GM12874 (cell line): ENCODE data around the gene GPR158.

Experiments
- TF ChIP-seq, protein P1 (sequence below): IDR thresholded peaks from 2 replicates; pipeline ENCODE4 v1.5.1; 2011; ENCODE audit warnings: low read depth, mild to moderate bottlenecking, control low read depth, low read length, moderate library complexity; ENCODE audit not compliant: insufficient read depth

The GPR158 gene

DNA sequence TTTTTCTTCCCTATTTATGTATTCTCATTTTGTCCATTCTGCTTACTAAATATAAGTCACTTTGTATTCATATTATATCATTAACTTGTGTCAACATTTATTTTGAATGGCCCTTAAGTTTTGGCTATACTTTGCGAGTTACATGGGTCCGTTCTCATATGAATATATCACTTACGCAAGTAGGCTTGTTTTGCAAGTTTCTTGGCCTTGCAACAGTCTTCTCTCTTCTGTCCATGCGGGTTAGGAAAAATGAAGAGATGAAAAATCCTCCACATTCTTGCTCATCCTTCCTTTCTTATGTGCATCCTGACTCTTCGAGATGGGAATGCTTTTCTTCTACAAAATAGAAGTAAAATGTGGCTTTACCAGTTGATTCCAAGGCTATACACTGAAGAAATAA lies 82.8 kb downstream of the GPR158 start:
- TF ChIP-seq, protein P1, sequence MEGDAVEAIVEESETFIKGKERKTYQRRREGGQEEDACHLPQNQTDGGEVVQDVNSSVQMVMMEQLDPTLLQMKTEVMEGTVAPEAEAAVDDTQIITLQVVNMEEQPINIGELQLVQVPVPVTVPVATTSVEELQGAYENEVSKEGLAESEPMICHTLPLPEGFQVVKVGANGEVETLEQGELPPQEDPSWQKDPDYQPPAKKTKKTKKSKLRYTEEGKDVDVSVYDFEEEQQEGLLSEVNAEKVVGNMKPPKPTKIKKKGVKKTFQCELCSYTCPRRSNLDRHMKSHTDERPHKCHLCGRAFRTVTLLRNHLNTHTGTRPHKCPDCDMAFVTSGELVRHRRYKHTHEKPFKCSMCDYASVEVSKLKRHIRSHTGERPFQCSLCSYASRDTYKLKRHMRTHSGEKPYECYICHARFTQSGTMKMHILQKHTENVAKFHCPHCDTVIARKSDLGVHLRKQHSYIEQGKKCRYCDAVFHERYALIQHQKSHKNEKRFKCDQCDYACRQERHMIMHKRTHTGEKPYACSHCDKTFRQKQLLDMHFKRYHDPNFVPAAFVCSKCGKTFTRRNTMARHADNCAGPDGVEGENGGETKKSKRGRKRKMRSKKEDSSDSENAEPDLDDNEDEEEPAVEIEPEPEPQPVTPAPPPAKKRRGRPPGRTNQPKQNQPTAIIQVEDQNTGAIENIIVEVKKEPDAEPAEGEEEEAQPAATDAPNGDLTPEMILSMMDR, result no peak

DNA sequence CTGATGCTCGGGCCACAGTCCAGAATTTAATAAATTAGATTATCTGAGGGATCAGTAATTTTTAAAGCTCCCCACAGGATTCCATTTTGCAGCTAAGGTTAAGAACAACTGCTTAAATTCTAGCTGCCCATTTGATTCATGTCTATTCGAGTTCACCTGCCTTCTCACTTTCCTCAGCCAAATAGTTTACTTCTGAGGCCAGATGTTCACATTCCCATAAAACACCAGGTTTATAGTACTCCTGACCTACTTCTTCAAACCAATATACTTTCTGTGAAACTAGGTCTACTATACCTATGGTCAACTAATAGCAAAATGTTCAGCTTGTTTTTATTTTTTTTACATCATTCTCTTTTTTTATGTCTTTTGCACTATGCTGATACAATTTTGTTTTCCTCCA lies 86.3 kb downstream of the GPR158 start:
- TF ChIP-seq, protein P1, result no peak

DNA sequence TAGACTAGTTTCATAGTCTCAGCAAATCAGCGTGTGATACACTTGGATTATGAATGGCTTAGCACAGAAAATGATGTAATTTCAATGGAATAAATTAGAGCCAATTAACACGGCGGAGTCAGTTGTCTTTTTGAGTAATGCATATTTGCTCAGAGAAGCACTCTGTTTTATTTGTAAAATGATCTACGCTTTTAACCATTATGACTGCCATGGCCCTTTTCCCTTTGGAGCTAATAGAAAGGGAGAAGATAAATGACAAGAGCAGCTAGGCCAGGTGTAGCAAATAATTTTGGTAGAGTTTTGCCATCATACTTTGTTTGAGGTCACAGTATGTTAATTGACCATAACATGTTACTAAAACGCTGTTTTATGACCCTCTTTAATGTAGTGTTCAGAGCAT lies 86.8 kb downstream of the GPR158 start:
- TF ChIP-seq, protein P1, result no peak

DNA sequence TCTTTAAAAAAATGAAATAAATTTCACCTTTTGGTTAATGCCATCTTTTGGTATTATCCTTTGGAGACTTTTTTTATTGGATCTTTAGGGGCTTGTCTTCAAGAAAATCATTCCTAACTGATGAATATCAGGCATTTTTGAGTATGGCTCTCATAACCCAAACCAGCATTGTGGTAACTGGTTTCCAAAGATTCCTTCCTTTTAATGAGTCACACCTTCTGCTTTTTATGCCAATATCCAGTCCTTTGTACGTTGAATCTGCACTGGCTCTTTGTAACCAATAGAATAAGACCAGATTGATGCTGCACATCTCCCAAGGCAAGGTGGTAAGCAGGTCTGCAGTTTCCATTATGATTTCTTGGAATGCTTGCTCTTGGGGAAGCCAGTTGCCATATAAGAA lies 89.1 kb downstream of the GPR158 start:
- TF ChIP-seq, protein P1, result no peak

DNA sequence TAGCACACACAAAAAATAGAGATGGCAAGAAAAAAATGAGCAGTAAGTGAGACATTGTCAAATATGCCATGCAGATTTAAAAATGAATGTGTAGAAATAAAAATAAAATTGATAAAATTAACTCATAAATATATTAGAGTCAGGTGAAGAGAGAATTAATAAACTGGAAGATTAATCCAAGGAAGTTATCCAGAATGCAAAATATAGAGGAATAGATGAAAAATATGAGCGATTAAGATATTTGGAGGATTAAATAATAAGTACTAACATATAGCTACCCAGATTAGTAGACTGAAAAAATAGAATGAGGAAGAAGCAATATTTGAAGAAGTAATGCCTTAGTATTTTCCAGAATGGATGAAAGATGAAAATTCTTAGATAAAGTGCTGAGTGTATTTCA lies 103.4 kb downstream of the GPR158 start:
- TF ChIP-seq, protein P1, result no peak

DNA sequence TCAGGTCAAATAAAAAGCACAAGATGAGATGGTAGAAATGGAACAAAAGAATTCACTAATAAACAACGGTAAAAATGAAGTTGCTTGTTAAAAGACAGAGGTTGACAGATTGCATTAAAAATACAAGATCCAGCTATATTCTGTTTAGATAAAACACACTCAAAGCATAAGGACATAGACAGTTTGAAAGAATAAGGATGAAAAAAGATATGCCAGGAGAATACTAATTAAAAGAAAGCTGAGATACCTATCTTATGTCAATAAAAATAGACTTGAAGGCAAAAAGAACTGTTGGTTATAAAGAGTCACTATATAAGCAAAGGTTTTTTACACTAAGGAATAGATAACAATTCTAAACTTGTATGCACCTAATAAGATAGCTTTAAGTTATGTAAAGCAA lies 105.3 kb downstream of the GPR158 start:
- TF ChIP-seq, protein P1, result no peak

DNA sequence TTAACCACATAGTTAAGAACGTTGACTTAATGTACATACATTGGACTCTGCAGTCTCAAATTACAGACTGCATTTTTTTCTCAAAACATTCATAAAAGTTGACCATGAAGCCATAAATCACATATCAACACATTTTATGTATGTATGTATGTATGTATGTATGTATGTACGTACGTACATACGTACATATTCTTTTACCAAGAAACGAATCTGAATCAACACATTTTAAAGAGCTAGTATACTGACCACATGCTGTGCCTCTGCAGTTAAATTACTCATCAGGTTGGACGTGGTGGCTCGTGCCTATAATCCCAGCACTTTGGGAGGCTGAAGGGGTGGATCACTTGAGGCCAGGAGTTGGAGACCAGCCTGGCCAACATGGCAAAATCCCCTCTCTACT lies 105.8 kb downstream of the GPR158 start:
- TF ChIP-seq, protein P1, result no peak

DNA sequence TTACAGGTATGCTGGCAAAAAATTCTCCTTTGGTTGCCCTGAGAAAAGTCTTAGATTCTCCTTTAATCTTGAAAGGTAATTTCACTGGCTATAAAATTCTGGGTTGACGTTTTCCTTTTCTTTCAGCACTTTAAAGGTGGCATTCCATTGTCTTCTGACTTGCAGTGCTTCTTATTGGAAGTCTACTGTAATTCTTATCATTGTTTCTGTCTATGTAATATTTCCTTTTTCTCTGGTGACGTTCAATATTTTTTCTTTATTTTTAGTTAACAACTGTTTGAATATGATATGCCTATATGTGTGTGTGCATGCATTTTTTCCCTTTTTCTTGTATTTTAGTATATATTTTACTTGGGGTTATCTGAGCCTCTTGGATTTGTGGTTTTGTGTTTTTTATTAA lies 111.0 kb downstream of the GPR158 start:
- TF ChIP-seq, protein P1, result no peak
